GM23338 (cell line): ENCODE data around the gene RAD51B. TPM values are rescaled to one million over a fixed set of nuclear protein-coding genes. Genes with fewer than 3 reads are reported as not detected.

ENCODE experiments used
- ATAC-seq: fragments of 200-7000 bp; cut with Tn5 transposase; 3 replicates; pipeline ENCODE4 v1.9.1; 2020
- DNase-seq: peaks from one replicate; pipeline ENCODE4 v3.0.0-alpha.2; 2015; ENCODE audit warnings: low spot score
- H2AFZ ChIP-seq: fragments of 200-600 bp; sonication (generic); 2 replicates; pipeline ENCODE4 v1.8.0; 2016; ENCODE audit warnings: antibody characterized with exemption, mild to moderate bottlenecking, moderate library complexity
- H3F3A ChIP-seq: fragments of 200-600 bp; sonication (generic); replicated peaks from 2 replicates; pipeline ENCODE4 v1.8.0; 2017; ENCODE audit warnings: antibody characterized with exemption, mixed run types, low read depth
- H3K27ac ChIP-seq: fragments of 200-600 bp; sonication (generic); 2 replicates; pipeline ENCODE4 v1.6.1; 2016; ENCODE audit warnings: low read depth
- H3K27me3 ChIP-seq: fragments of 200-600 bp; sonication (generic); 2 replicates; pipeline ENCODE4 v1.8.0; 2016; ENCODE audit warnings: mild to moderate bottlenecking, mixed run types, moderate library complexity; ENCODE audit not compliant: insufficient read depth
- H3K36me3 ChIP-seq: fragments of 200-600 bp; sonication (generic); 2 replicates; pipeline ENCODE4 v1.8.0; 2016; ENCODE audit warnings: mild to moderate bottlenecking; ENCODE audit not compliant: insufficient read depth
- H3K4me1 ChIP-seq: fragments of 200-600 bp; sonication (generic); 2 replicates; pipeline ENCODE4 v1.8.0; 2016; ENCODE audit warnings: mild to moderate bottlenecking, moderate library complexity; ENCODE audit not compliant: insufficient read depth
- H3K4me2 ChIP-seq: fragments of 200-600 bp; sonication (generic); 2 replicates; pipeline ENCODE4 v1.7.1; 2017; ENCODE audit warnings: mixed run types
- H3K4me3 ChIP-seq: fragments of 200-600 bp; sonication (generic); 2 replicates; pipeline ENCODE4 v1.6.1; 2016; ENCODE audit warnings: mixed run types
- H3K79me2 ChIP-seq: fragments of 200-600 bp; sonication (generic); replicated peaks from 2 replicates; pipeline ENCODE4 v1.8.0; 2017; ENCODE audit warnings: mild to moderate bottlenecking; ENCODE audit not compliant: insufficient read depth
- H3K9me2 ChIP-seq: fragments of 200-600 bp; sonication (generic); 2 replicates; pipeline ENCODE4 v1.8.0; 2017; ENCODE audit not compliant: insufficient read depth
- H4K20me1 ChIP-seq: fragments of 200-600 bp; sonication (generic); replicated peaks from 2 replicates; pipeline ENCODE4 v1.8.0; 2017; ENCODE audit warnings: mild to moderate bottlenecking; ENCODE audit not compliant: insufficient read depth
- H3K27ac Mint-ChIP-seq: 2 replicates; pipeline ENCODE4 v1.8.0; 2020; ENCODE audit warnings: inconsistent platforms, mild to moderate bottlenecking, moderate library complexity, mixed read lengths
- H3K27me3 Mint-ChIP-seq: 3 replicates; pipeline ENCODE4 v1.8.0; 2022; ENCODE audit warnings: low read depth, mild to moderate bottlenecking, moderate library complexity, mixed read lengths, inconsistent platforms; ENCODE audit not compliant: insufficient read depth, poor library complexity
- H3K36me3 Mint-ChIP-seq: 3 replicates; pipeline ENCODE4 v1.8.0; 2021; ENCODE audit warnings: low read depth, mild to moderate bottlenecking, inconsistent platforms, moderate library complexity, mixed read lengths
- H3K4me1 Mint-ChIP-seq: 3 replicates; pipeline ENCODE4 v1.8.0; 2020; ENCODE audit warnings: mild to moderate bottlenecking, inconsistent platforms, mixed read lengths
- H3K4me3 Mint-ChIP-seq: 3 replicates; pipeline ENCODE4 v1.8.0; 2021; ENCODE audit warnings: moderate library complexity, mild to moderate bottlenecking, inconsistent platforms, mixed read lengths
- H3K9me3 Mint-ChIP-seq: 3 replicates; pipeline ENCODE4 v1.8.0; 2020; ENCODE audit warnings: moderate library complexity, mild to moderate bottlenecking, inconsistent platforms, mixed read lengths
- CREB1 ChIP-seq: fragments of 250-450 bp; sonication (Bioruptor Pico); IDR thresholded peaks from 2 replicates; pipeline ENCODE4 v1.5.0; 2020; ENCODE audit warnings: low read depth, mild to moderate bottlenecking, moderate library complexity
- EZH2 ChIP-seq: fragments of 200-600 bp; sonication (generic); IDR thresholded peaks from one replicate; pipeline ENCODE4 v1.8.0; 2017; ENCODE audit warnings: antibody characterized with exemption, mild to moderate bottlenecking, low read depth; ENCODE audit not compliant: unreplicated experiment
- EZH2phosphoT487 ChIP-seq: fragments of 200-600 bp; sonication (generic); IDR thresholded peaks from one replicate; pipeline ENCODE4 v1.8.1; 2018; ENCODE audit warnings: antibody characterized with exemption; ENCODE audit not compliant: unreplicated experiment
- JUNB ChIP-seq: IDR thresholded peaks from one replicate; pipeline ENCODE4 v1.6.1; 2016; ENCODE audit warnings: antibody characterized with exemption; ENCODE audit not compliant: unreplicated experiment
- NANOG ChIP-seq: IDR thresholded peaks from 2 replicates; pipeline ENCODE4 v1.6.1; 2016; ENCODE audit warnings: antibody characterized with exemption, borderline replicate concordance
- POLR2AphosphoS5 ChIP-seq: IDR thresholded peaks from 2 replicates; pipeline ENCODE4 v1.6.1; 2016; ENCODE audit warnings: antibody characterized with exemption, low read depth
- REST ChIP-seq: IDR thresholded peaks from one replicate; pipeline ENCODE4 v1.6.1; 2018; ENCODE audit warnings: antibody characterized with exemption; ENCODE audit not compliant: unreplicated experiment
- STAT1 ChIP-seq: IDR thresholded peaks from one replicate; pipeline ENCODE4 v1.6.1; 2016; ENCODE audit warnings: antibody characterized with exemption; ENCODE audit not compliant: unreplicated experiment
- ZNF114 ChIP-seq: fragments of 250-450 bp; sonication (Bioruptor Pico); IDR thresholded peaks from 2 replicates; pipeline ENCODE4 v1.5.0; 2020; ENCODE audit warnings: mild to moderate bottlenecking, moderate library complexity
- ZNF331 ChIP-seq: fragments of 250-450 bp; sonication (Bioruptor Pico); IDR thresholded peaks from 2 replicates; pipeline ENCODE4 v1.5.0; 2020; ENCODE audit warnings: low read depth, mild to moderate bottlenecking, moderate library complexity
- polyA plus RNA-seq: library from polyadenylated mRNA; unstranded; fragments of >200 nt; fragmentation: Nextera tagmentation; extraction: Ambion mirVana; gene quantifications from 2 replicates; pipeline ENCODE4 v1.2.1, GENCODE V29; 2016
- total RNA-seq: library from RNA; depleted of rRNA; stranded (reverse); fragments of >200 nt; shearing (Covaris generic); gene quantifications from 2 replicates; pipeline ENCODE4 v1.2.3, GENCODE V29; 2014
- TF ChIP-seq, protein P1 (sequence below): IDR thresholded peaks from 2 replicates; pipeline ENCODE4 v1.6.1; 2016; ENCODE audit warnings: antibody characterized with exemption
- TF ChIP-seq, protein P2 (sequence below), 2 experiments: fragments of 200-600 bp in 1 of 2; sonication (generic) in 1 of 2; conservative IDR thresholded peaks; 2 replicates each; pipeline versions ENCODE4 v1.5.1 to v1.6.1; 2016 to 2017; ENCODE audit warnings: antibody characterized with exemption in 2 of 2, low read depth in 2 of 2, mild to moderate bottlenecking in 2 of 2, moderate library complexity in 1 of 2
- TF ChIP-seq, protein P3 (sequence below): fragments of 250-450 bp; sonication (Bioruptor Pico); IDR thresholded peaks from 2 replicates; pipeline ENCODE4 v1.5.0; 2020; ENCODE audit warnings: mild to moderate bottlenecking, moderate library complexity

RAD51B gene
- total and polyA plus RNA-seq, 2 experiments from 2014 or later, result 15.7 to 29.1 TPM

GRCh38 chr14:68736471-68736871, 916.9 kb downstream of the RAD51B start (continued):
- TF ChIP-seq, protein P1, sequence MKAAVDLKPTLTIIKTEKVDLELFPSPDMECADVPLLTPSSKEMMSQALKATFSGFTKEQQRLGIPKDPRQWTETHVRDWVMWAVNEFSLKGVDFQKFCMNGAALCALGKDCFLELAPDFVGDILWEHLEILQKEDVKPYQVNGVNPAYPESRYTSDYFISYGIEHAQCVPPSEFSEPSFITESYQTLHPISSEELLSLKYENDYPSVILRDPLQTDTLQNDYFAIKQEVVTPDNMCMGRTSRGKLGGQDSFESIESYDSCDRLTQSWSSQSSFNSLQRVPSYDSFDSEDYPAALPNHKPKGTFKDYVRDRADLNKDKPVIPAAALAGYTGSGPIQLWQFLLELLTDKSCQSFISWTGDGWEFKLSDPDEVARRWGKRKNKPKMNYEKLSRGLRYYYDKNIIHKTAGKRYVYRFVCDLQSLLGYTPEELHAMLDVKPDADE, result no peak
- no peak for TF ChIP-seq STAT1

DNA sequence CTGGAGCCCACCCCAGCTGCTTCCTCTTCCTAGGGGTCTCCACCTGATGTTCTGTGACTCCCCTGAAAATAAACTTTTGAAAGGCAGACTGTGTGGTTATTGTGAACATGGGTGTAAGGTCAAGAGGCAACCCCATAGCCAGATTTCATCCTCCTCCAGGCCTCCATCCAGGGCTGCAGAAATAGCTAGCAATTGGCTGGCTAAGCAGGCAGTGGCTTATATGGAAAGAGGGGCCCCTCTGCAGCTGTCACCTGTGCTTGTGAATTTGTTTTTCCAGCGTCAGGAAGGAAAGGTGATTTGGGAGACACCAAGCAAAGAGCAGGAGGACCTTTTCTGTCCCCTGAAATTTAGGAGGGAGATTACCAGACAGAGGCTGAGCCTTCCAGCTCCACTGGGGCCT, 917.5 kb downstream of the RAD51B start:
- H3K27me3 Mint-ChIP-seq, result peaks cover 16% of the 10 kb centered on the region
- H3K4me3 Mint-ChIP-seq, result no peak overlapping the region
- Histone ChIP-seq H3K9me2 (no peaks in the 10 kb centered on the region), H3F3A (no peaks in the 10 kb centered on the region), H3K79me2 (no peaks in the 10 kb centered on the region), H3K4me2 (no peak overlapping the region), H2AFZ (peak overlapping the region; percentile 94), H3K4me1 (no peaks in the 10 kb centered on the region; the same call in 1 of the 2 replicates), H3K27me3 (no peaks in the 10 kb centered on the region), H3K27ac (no peak overlapping the region), H3K4me3 (no peak overlapping the region), H4K20me1 (no peaks in the 10 kb centered on the region), H3K36me3 (no peaks in the 10 kb centered on the region)
- peaks cover 8% of the 10 kb centered on the region; the same call in 2 of the 3 replicates for H3K9me3 Mint-ChIP-seq
- no peaks in the 10 kb centered on the region for H3K36me3 Mint-ChIP-seq
- DNase-seq, result no peak
- no peak overlapping the region for H3K27ac Mint-ChIP-seq
- ATAC-seq, result no peak; the same call in 2 of the 3 replicates
- H3K4me1 Mint-ChIP-seq, result peaks cover 19% of the 10 kb centered on the region
- TF ChIP-seq POLR2AphosphoS5 (no peak), REST (no peak), ZNF114 (CRISPR knock-in tag) (no peak), JUNB (no peak), EZH2phosphoT487 (no peak), ZNF331 (CRISPR knock-in tag) (no peak), EZH2 (no peak), NANOG (no peak), CREB1 (CRISPR knock-in tag) (no peak)
- TF ChIP-seq, protein P2, sequence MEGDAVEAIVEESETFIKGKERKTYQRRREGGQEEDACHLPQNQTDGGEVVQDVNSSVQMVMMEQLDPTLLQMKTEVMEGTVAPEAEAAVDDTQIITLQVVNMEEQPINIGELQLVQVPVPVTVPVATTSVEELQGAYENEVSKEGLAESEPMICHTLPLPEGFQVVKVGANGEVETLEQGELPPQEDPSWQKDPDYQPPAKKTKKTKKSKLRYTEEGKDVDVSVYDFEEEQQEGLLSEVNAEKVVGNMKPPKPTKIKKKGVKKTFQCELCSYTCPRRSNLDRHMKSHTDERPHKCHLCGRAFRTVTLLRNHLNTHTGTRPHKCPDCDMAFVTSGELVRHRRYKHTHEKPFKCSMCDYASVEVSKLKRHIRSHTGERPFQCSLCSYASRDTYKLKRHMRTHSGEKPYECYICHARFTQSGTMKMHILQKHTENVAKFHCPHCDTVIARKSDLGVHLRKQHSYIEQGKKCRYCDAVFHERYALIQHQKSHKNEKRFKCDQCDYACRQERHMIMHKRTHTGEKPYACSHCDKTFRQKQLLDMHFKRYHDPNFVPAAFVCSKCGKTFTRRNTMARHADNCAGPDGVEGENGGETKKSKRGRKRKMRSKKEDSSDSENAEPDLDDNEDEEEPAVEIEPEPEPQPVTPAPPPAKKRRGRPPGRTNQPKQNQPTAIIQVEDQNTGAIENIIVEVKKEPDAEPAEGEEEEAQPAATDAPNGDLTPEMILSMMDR (conservative IDR thresholded peaks at IDR 0.05; ENCODE audit: low read depth in 2 of 2), result no peak
- TF ChIP-seq, protein P3, sequence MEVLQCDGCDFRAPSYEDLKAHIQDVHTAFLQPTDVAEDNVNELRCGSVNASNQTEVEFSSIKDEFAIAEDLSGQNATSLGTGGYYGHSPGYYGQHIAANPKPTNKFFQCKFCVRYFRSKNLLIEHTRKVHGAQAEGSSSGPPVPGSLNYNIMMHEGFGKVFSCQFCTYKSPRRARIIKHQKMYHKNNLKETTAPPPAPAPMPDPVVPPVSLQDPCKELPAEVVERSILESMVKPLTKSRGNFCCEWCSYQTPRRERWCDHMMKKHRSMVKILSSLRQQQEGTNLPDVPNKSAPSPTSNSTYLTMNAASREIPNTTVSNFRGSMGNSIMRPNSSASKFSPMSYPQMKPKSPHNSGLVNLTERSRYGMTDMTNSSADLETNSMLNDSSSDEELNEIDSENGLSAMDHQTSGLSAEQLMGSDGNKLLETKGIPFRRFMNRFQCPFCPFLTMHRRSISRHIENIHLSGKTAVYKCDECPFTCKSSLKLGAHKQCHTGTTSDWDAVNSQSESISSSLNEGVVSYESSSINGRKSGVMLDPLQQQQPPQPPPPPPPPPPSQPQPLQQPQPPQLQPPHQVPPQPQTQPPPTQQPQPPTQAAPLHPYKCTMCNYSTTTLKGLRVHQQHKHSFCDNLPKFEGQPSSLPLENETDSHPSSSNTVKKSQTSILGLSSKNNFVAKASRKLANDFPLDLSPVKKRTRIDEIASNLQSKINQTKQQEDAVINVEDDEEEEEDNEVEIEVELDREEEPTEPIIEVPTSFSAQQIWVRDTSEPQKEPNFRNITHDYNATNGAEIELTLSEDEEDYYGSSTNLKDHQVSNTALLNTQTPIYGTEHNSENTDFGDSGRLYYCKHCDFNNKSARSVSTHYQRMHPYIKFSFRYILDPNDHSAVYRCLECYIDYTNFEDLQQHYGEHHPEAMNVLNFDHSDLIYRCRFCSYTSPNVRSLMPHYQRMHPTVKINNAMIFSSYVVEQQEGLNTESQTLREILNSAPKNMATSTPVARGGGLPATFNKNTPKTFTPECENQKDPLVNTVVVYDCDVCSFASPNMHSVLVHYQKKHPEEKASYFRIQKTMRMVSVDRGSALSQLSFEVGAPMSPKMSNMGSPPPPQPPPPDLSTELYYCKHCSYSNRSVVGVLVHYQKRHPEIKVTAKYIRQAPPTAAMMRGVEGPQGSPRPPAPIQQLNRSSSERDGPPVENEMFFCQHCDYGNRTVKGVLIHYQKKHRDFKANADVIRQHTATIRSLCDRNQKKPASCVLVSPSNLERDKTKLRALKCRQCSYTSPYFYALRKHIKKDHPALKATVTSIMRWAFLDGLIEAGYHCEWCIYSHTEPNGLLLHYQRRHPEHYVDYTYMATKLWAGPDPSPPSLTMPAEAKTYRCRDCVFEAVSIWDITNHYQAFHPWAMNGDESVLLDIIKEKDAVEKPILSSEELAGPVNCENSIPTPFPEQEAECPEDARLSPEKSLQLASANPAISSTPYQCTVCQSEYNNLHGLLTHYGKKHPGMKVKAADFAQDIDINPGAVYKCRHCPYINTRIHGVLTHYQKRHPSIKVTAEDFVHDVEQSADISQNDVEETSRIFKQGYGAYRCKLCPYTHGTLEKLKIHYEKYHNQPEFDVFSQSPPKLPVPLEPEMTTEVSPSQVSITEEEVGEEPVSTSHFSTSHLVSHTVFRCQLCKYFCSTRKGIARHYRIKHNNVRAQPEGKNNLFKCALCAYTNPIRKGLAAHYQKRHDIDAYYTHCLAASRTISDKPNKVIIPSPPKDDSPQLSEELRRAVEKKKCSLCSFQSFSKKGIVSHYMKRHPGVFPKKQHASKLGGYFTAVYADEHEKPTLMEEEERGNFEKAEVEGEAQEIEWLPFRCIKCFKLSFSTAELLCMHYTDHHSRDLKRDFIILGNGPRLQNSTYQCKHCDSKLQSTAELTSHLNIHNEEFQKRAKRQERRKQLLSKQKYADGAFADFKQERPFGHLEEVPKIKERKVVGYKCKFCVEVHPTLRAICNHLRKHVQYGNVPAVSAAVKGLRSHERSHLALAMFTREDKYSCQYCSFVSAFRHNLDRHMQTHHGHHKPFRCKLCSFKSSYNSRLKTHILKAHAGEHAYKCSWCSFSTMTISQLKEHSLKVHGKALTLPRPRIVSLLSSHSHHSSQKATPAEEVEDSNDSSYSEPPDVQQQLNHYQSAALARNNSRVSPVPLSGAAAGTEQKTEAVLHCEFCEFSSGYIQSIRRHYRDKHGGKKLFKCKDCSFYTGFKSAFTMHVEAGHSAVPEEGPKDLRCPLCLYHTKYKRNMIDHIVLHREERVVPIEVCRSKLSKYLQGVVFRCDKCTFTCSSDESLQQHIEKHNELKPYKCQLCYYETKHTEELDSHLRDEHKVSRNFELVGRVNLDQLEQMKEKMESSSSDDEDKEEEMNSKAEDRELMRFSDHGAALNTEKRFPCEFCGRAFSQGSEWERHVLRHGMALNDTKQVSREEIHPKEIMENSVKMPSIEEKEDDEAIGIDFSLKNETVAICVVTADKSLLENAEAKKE, result no peak
